Mesenchymal stem cell (in vitro differentiated cells and primary cell): ENCODE measurements around the gene BEGAIN.

ENCODE experiments used
- DNase-seq: peaks from one replicate; pipeline ENCODE4 v3.0.0-alpha.2; 2013
- H2AFZ ChIP-seq: one replicate; pipeline ENCODE4 v1.6.1; 2013; ENCODE audit warnings: low read depth, mild to moderate bottlenecking, control low read depth, inconsistent platforms, low read length, moderate library complexity
- H2AK5ac ChIP-seq: 2 replicates; pipeline ENCODE4 v1.6.1; 2013; ENCODE audit warnings: low read length, moderate library complexity, mild to moderate bottlenecking, inconsistent platforms; ENCODE audit not compliant: severe bottlenecking
- H2BK120ac ChIP-seq: one replicate; pipeline ENCODE4 v1.6.1; 2013; ENCODE audit warnings: low read depth, mild to moderate bottlenecking, inconsistent platforms, low read length, moderate library complexity
- H2BK12ac ChIP-seq, 2 experiments: one replicate each; pipeline ENCODE4 v1.6.1; 2013; ENCODE audit warnings: inconsistent platforms in 2 of 2, low read length in 2 of 2, mild to moderate bottlenecking in 2 of 2, moderate library complexity in 2 of 2, control low read depth in 1 of 2
- H2BK15ac ChIP-seq: one replicate; pipeline ENCODE4 v1.6.1; 2013; ENCODE audit warnings: mild to moderate bottlenecking, low read depth, inconsistent platforms; ENCODE audit not compliant: poor library complexity, severe bottlenecking
- H2BK5ac ChIP-seq: 2 replicates; pipeline ENCODE4 v1.6.1; 2013; ENCODE audit warnings: low read depth, mild to moderate bottlenecking, low read length, control low read depth, inconsistent platforms; ENCODE audit not compliant: poor library complexity, severe bottlenecking
- H3K14ac ChIP-seq, 2 experiments: one replicate each; pipeline ENCODE4 v1.6.1; 2013; ENCODE audit warnings: inconsistent platforms in 2 of 2, low read length in 2 of 2, control low read depth in 1 of 2, mild to moderate bottlenecking in 1 of 2, moderate library complexity in 1 of 2
- H3K18ac ChIP-seq, 2 experiments: one replicate each; pipeline ENCODE4 v1.6.1; 2013; ENCODE audit warnings: inconsistent platforms in 2 of 2, low read length in 2 of 2, control low read depth in 1 of 2, low read depth in 1 of 2, mild to moderate bottlenecking in 1 of 2
- H3K23ac ChIP-seq, 2 experiments: one replicate each; pipeline ENCODE4 v1.6.1; 2013; ENCODE audit warnings: inconsistent platforms in 2 of 2, low read length in 2 of 2, mild to moderate bottlenecking in 2 of 2, moderate library complexity in 2 of 2, control low read depth in 1 of 2
- H3K27ac ChIP-seq: 2 replicates; pipeline ENCODE4 v1.5.1; 2013; ENCODE audit warnings: mild to moderate bottlenecking, moderate library complexity, low read length, control low read depth, inconsistent platforms; ENCODE audit not compliant: poor library complexity, severe bottlenecking
- H3K27me3 ChIP-seq, 2 experiments: 2 replicates each; pipeline versions ENCODE4 v1.6.1 to v1.7.0; 2013; ENCODE audit warnings: low read length in 2 of 2, mild to moderate bottlenecking in 2 of 2, moderate library complexity in 2 of 2, control low read depth in 1 of 2, inconsistent platforms in 1 of 2; ENCODE audit not compliant: control insufficient read depth in 1 of 2, insufficient read depth in 1 of 2
- H3K36me3 ChIP-seq, 2 experiments: 2 replicates each; pipeline versions ENCODE4 v1.6.1 to v1.7.0; 2013; ENCODE audit warnings: low read length in 2 of 2, control low read depth in 1 of 2, inconsistent platforms in 1 of 2, low read depth in 1 of 2, mild to moderate bottlenecking in 1 of 2; ENCODE audit not compliant: insufficient read depth in 2 of 2, control insufficient read depth in 1 of 2
- H3K4ac ChIP-seq, 2 experiments: one replicate each; pipeline ENCODE4 v1.6.1; 2013; ENCODE audit warnings: inconsistent platforms in 2 of 2, low read length in 2 of 2, mild to moderate bottlenecking in 2 of 2, moderate library complexity in 2 of 2, control low read depth in 1 of 2, low read depth in 1 of 2
- H3K4me1 ChIP-seq: 2 replicates; pipeline ENCODE4 v1.6.1; 2013; ENCODE audit warnings: low read depth, low read length, control low read depth; ENCODE audit not compliant: control insufficient read depth, insufficient read depth
- H3K4me2 ChIP-seq: 2 replicates; pipeline ENCODE4 v1.6.1; 2013; ENCODE audit warnings: low read length, mild to moderate bottlenecking, inconsistent platforms; ENCODE audit not compliant: poor library complexity, severe bottlenecking
- H3K4me3 ChIP-seq, 2 experiments: 2 replicates each; pipeline versions ENCODE4 v1.5.1 to v1.7.0; 2013; ENCODE audit warnings: low read length in 2 of 2, mild to moderate bottlenecking in 2 of 2, control low read depth in 1 of 2, low read depth in 1 of 2; ENCODE audit not compliant: insufficient read depth in 1 of 2
- H3K79me1 ChIP-seq: replicated peaks from 2 replicates; pipeline ENCODE4 v1.6.1; 2013; ENCODE audit warnings: mild to moderate bottlenecking, control low read depth, low read length, inconsistent platforms; ENCODE audit not compliant: poor library complexity, severe bottlenecking
- H3K9ac ChIP-seq: 2 replicates; pipeline ENCODE4 v1.7.0; 2013; ENCODE audit warnings: mild to moderate bottlenecking, low read length, moderate library complexity
- H3K9me3 ChIP-seq: 2 replicates; pipeline ENCODE4 v1.7.0; 2013; ENCODE audit warnings: mild to moderate bottlenecking, low read length; ENCODE audit not compliant: control insufficient read depth
- H4K8ac ChIP-seq: one replicate; pipeline ENCODE4 v1.6.1; 2013; ENCODE audit warnings: inconsistent platforms, mild to moderate bottlenecking, low read length, moderate library complexity
- H4K91ac ChIP-seq: one replicate; pipeline ENCODE4 v1.6.1; 2013; ENCODE audit warnings: mild to moderate bottlenecking, low read length, inconsistent platforms
- WGBS: methylation state at CpG from one replicate; pipeline ENCODE4 v1.1.7; 2013; ENCODE audit warnings: mixed read lengths; 5-methylcytosine and 5-hydroxymethylcytosine counted together

The BEGAIN gene

GRCh38 chr14:100589071-100589759 is 2.0 kb upstream of the BEGAIN start:
- Histone ChIP-seq H3K23ac (no peak overlapping the region), H3K4ac (no peak overlapping the region), H4K8ac (no peak overlapping the region), H3K18ac (no peak overlapping the region), H3K27ac (no peak overlapping the region), H3K14ac (no peak overlapping the region), H2AFZ (no peak overlapping the region), H3K4me3 (no peak overlapping the region), H2BK5ac (no peak overlapping the region), H2BK12ac (no peak overlapping the region), H3K4me1 (peaks cover 18% of the 10 kb centered on the region), H3K27me3 (peaks cover 29 to 86% of the 10 kb centered on the region in 2 experiments), H3K4me2 (no peak overlapping the region), H2AK5ac (no peak overlapping the region), H3K36me3 (no peaks in the 10 kb centered on the region), H3K9ac (no peak overlapping the region), H4K91ac (no peak overlapping the region), H3K79me1 (no peaks in the 10 kb centered on the region), H2BK120ac (no peak overlapping the region), H3K9me3 (no peaks in the 10 kb centered on the region), H2BK15ac (no peak overlapping the region)
- 65% methylated on average over 10 of the region's 13 CpGs for WGBS
- DNase-seq: no peak

- Histone ChIP-seq H2BK15ac (no peak overlapping the region), H3K14ac (no peak overlapping the region), H2BK12ac (no peak overlapping the region), H2AFZ (no peak overlapping the region), H2AK5ac (no peak overlapping the region), H3K4me3 (no peak overlapping the region), H3K27me3 (peaks cover 29 to 85% of the 10 kb centered on the region in 2 experiments), H3K9ac (no peak overlapping the region), H4K91ac (no peak overlapping the region), H3K18ac (no peak overlapping the region), H3K36me3 (no peaks in the 10 kb centered on the region), H3K4me2 (no peak overlapping the region), H3K79me1 (no peaks in the 10 kb centered on the region), H3K23ac (no peak overlapping the region), H3K9me3 (no peaks in the 10 kb centered on the region), H2BK5ac (no peak overlapping the region), H3K4ac (no peak overlapping the region), H3K4me1 (peaks cover 18% of the 10 kb centered on the region), H3K27ac (no peak overlapping the region), H4K8ac (no peak overlapping the region), H2BK120ac (no peak overlapping the region)
- 70% methylated on average over 10 of the region's 10 CpGs for WGBS
- DNase-seq: no peak
These were observed 1.5 kb upstream of the BEGAIN start for GRCh38 chr14:100588671-100589070.

GRCh38 chr14:100587763-100588411 is 670 bp upstream of the BEGAIN start:
- Histone ChIP-seq H3K36me3 (no peaks in the 10 kb centered on the region), H3K79me1 (no peaks in the 10 kb centered on the region), H4K91ac (no peak overlapping the region), H2BK15ac (no peak overlapping the region), H3K18ac (no peak overlapping the region), H3K27ac (no peak overlapping the region), H2AFZ (no peak overlapping the region), H2AK5ac (no peak overlapping the region), H2BK12ac (no peak overlapping the region), H2BK5ac (no peak overlapping the region), H3K27me3 (peaks cover 29 to 80% of the 10 kb centered on the region in 2 experiments), H3K9me3 (no peaks in the 10 kb centered on the region), H2BK120ac (no peak overlapping the region), H4K8ac (no peak overlapping the region), H3K23ac (no peak overlapping the region), H3K4ac (no peak overlapping the region), H3K14ac (no peak overlapping the region), H3K4me2 (no peak overlapping the region), H3K4me1 (peaks cover 16% of the 10 kb centered on the region), H3K9ac (no peak overlapping the region), H3K4me3 (no peak overlapping the region)
- DNase-seq: no peak
- 80% methylated on average over 15 of the region's 15 CpGs for WGBS

GRCh38 chr14:100586403-100587085 is 673 bp downstream of the BEGAIN start:
- H3K4me1 ChIP-seq: peaks cover 16% of the 10 kb centered on the region
- DNase-seq: no peak

More at GRCh38 chr14:100586403-100587085, 673 bp downstream of the BEGAIN start:
- H2BK15ac ChIP-seq: peak overlapping the region; percentile 33
- no peaks in the 10 kb centered on the region for H3K36me3 ChIP-seq
- no peaks in the 10 kb centered on the region for H3K79me1 ChIP-seq
- peak overlapping the region; percentile 46 for H2AFZ ChIP-seq
- peak overlapping the region; percentile 96 for H3K4me2 ChIP-seq
- no peak overlapping the region for H3K23ac ChIP-seq
- H2BK120ac ChIP-seq: no peak overlapping the region
- H3K4me3 ChIP-seq: peak overlapping the region; percentile 70
- no peak overlapping the region for H2BK12ac ChIP-seq
- no peak overlapping the region for H2AK5ac ChIP-seq
- H3K27me3 ChIP-seq: peaks cover 25 to 67% of the 10 kb centered on the region in 2 experiments
- no peak overlapping the region for H2BK5ac ChIP-seq
- H3K27ac ChIP-seq: no peak overlapping the region
- WGBS: 7% methylated on average over 41 of the region's 62 CpGs
- no peak overlapping the region for H3K4ac ChIP-seq
- H3K18ac ChIP-seq: no peak overlapping the region
- H4K8ac ChIP-seq: no peak overlapping the region
- H3K14ac ChIP-seq: no peak overlapping the region
- H3K9me3 ChIP-seq: no peaks in the 10 kb centered on the region
- no peak overlapping the region for H4K91ac ChIP-seq
- peak overlapping the region; percentile 26 for H3K9ac ChIP-seq
